HUES6 (cell line): ENCODE data around the gene APCS.

Experiments
- H3K27ac ChIP-seq: 2 replicates; pipeline ENCODE4 v1.7.0; 2013; ENCODE audit warnings: low read depth, mild to moderate bottlenecking, low read length, inconsistent platforms
- H3K27me3 ChIP-seq: 2 replicates; pipeline ENCODE4 v1.6.1; 2013; ENCODE audit warnings: low read length; ENCODE audit not compliant: control insufficient read depth, insufficient read depth
- H3K36me3 ChIP-seq: 2 replicates; pipeline ENCODE4 v1.6.1; 2013; ENCODE audit warnings: low read length; ENCODE audit not compliant: control insufficient read depth, insufficient read depth
- H3K4me1 ChIP-seq: 2 replicates; pipeline ENCODE4 v1.6.1; 2013; ENCODE audit warnings: low read length; ENCODE audit not compliant: control insufficient read depth, insufficient read depth
- H3K4me3 ChIP-seq: 2 replicates; pipeline ENCODE4 v1.5.1; 2013; ENCODE audit warnings: low read depth, low read length
- H3K9ac ChIP-seq: one replicate; pipeline ENCODE4 v1.6.1; 2013; ENCODE audit warnings: mild to moderate bottlenecking, low read length
- H3K9me3 ChIP-seq: 2 replicates; pipeline ENCODE4 v1.6.1; 2013; ENCODE audit warnings: low read depth, low read length; ENCODE audit not compliant: control insufficient read depth, insufficient read depth

The APCS gene

GRCh38 chr1:159591981-159592380 lies 4.4 kb downstream of the APCS start:
- no peaks in the 10 kb centered on the region for H3K27me3 ChIP-seq
- no peak overlapping the region for H3K4me3 ChIP-seq
- no peak overlapping the region for H3K27ac ChIP-seq

DNA sequence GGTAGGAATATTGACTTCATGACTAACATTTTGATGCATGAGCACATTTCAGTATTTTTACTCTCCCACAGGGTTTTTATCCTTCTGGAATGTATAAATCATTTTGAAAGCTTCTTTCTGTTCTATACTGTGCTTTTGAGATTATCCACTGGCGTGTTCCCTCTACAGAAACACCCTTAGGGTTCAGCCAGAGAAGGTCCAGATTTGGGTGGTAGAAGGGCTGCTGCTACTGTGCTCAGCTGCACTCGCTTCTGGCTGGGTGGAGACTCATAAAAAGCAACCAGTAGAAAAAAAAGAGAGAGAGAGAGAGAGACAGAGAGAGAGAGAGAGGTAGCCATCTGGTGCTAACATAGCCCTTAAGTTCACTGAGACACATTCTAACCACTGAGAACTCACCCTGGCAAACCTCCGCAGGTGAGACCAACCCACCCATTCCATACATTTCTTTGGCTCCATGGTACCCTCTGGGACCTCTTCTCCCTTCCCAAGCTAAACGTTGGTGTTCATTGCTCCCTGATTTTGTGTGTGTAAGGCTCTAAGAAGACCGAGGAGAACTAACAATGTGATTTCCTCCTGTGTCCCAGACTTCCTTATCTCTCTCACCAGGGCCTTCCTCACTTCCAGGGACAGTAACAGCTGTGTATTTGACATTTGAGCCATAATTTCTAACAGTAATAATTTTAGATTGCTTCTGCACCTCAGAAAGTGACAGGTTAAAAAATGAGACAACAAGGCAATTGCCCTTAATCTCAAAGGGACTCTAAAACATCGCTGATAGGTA lies 7.2 kb downstream of the APCS start:
- H3K9ac ChIP-seq: no peak overlapping the region
- no peak overlapping the region for H3K27ac ChIP-seq
- H3K9me3 ChIP-seq: peaks cover 4% of the 10 kb centered on the region

More at GRCh38 chr1:159591981-159592380, 4.4 kb downstream of the APCS start:
- Histone ChIP-seq H3K4me1 (no peaks in the 10 kb centered on the region), H3K9ac (no peak overlapping the region), H3K36me3 (no peaks in the 10 kb centered on the region), H3K9me3 (no peaks in the 10 kb centered on the region; the same call in 1 of the 2 replicates)

DNA sequence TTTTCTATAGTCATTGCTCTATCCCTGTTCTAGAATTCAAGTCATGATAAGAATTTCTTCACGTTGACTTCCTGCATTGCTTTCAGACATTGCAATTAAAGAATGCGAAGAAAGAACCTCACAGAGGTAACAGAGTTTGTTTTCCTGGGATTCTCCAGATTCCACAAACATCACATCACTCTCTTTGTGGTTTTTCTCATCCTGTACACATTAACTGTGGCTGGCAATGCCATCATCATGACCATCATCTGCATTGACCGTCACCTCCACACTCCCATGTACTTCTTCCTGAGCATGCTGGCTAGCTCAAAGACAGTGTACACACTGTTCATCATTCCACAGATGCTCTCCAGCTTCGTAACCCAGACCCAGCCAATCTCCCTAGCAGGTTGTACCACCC lies 10.6 kb downstream of the APCS start:
- no peaks in the 10 kb centered on the region for H3K27me3 ChIP-seq
- H3K9ac ChIP-seq: no peak overlapping the region
- H3K27ac ChIP-seq: no peak overlapping the region
- H3K36me3 ChIP-seq: no peaks in the 10 kb centered on the region
- no peak overlapping the region for H3K4me3 ChIP-seq
- H3K9me3 ChIP-seq: peaks cover 13% of the 10 kb centered on the region
- H3K4me1 ChIP-seq: no peaks in the 10 kb centered on the region; the same call in 1 of the 2 replicates

More for the DNA sequence above, 7.2 kb downstream of the APCS start:
- Histone ChIP-seq H3K4me1 (no peaks in the 10 kb centered on the region; the same call in 1 of the 2 replicates), H3K27me3 (no peaks in the 10 kb centered on the region), H3K36me3 (no peaks in the 10 kb centered on the region), H3K4me3 (no peak overlapping the region)

GRCh38 chr1:159600894-159601293 lies 13.3 kb downstream of the APCS start:
- Histone ChIP-seq H3K27ac (no peak overlapping the region), H3K9ac (no peak overlapping the region), H3K27me3 (no peaks in the 10 kb centered on the region), H3K9me3 (peaks cover 26% of the 10 kb centered on the region), H3K4me3 (no peak overlapping the region), H3K36me3 (no peaks in the 10 kb centered on the region), H3K4me1 (no peaks in the 10 kb centered on the region; the same call in 1 of the 2 replicates)

- Histone ChIP-seq H3K36me3 (no peaks in the 10 kb centered on the region), H3K27ac (no peak overlapping the region), H3K9me3 (peaks cover 26% of the 10 kb centered on the region), H3K27me3 (no peaks in the 10 kb centered on the region), H3K4me1 (no peaks in the 10 kb centered on the region; the same call in 1 of the 2 replicates), H3K9ac (no peak overlapping the region), H3K4me3 (no peak overlapping the region)
These were observed 14.9 kb downstream of the APCS start for GRCh38 chr1:159602501-159602999.

DNA sequence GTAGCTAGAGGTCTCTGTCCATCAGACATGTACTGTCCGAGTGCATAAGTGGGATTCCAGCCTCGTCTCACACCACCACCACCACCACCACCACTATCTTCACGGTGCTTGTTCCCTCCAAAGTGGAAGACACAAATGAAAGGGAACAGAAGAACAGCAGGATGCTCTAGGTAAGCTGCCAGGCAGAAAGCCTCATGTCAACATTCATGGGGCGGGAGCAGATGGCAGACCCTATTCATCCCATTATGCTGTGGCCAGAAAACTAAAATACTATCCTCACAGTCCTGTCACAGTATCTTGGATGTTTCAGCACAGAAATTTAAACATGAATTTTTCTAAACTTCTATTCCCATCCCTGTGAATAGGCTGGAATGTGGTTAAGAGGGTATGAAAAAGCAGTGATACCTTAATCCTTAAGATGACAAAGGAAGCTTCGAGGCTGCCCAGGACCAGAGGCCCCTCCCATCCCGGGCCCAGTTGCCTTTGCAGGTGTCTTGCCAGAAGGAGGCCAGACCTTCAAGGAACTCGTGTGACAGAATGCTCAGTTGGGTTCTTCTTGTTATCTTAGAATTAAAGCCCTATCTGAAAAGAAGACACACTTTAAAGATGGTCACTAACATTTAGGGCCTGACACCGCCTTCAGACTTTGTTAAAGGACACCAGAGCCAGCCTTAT lies 24.7 kb downstream of the APCS start:
- no peaks in the 10 kb centered on the region for H3K9me3 ChIP-seq
- no peak overlapping the region for H3K27ac ChIP-seq
- H3K4me3 ChIP-seq: no peak overlapping the region
- no peaks in the 10 kb centered on the region for H3K4me1 ChIP-seq
- no peaks in the 10 kb centered on the region for H3K36me3 ChIP-seq
- H3K27me3 ChIP-seq: no peaks in the 10 kb centered on the region
- no peak overlapping the region for H3K9ac ChIP-seq

DNA sequence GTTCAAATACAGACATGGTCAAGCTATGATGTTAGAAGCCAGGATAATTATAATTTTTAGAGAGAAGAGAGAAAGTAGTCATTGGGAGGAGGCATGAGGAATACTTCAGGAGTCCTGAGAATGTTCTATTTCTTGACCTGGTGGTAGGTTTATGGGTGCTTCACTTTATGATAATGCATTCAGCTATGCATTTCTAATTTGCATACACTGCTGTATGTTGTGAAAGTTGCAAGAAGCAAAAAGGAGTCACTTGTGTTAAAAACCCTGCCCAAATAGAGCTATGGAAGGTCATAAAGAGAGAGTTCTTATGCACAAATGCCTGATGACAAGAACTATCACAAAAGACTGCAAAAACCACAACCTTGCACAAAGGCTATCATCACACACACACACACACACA lies 45.3 kb downstream of the APCS start:
- Histone ChIP-seq H3K27me3 (no peaks in the 10 kb centered on the region), H3K4me1 (no peaks in the 10 kb centered on the region), H3K27ac (no peak overlapping the region), H3K4me3 (no peak overlapping the region), H3K9me3 (no peaks in the 10 kb centered on the region), H3K9ac (no peak overlapping the region), H3K36me3 (no peaks in the 10 kb centered on the region)
